ENCODE results near the gene ADCK2.

DNA sequence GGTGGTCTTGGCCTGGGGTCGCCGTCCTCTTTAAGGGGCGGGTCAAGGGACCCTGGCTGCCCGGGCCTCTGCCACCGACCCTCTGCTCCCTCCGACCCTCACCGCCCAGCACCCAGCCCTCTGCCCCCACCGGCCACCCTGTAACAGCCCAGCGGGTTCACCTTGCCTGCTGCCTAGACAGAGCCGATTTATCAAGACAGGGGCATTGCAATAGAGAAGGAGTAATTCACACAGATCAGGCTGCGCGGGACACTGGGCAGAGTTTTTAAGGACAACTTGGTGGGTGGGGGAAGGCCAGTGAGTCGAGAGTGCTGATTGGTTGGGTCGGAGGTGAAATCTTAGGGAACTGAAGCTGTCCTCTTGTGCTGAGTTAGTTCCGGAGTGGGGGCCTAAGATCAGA, 779 bp upstream of the ADCK2 start:
- TF ChIP-seq FOXA3 (CRISPR knock-in tag; conservative IDR thresholded peaks at IDR 0.05 in 1 of 2, IDR thresholded peaks at IDR 0.05 in 1 of 2) (no peak), HCFC1 (IDR thresholded peaks at IDR 0.05; ENCODE audit: low read depth, low read length) (no peak), JUND (IDR thresholded peaks at IDR 0.05; ENCODE audit: borderline replicate concordance, low read depth, low read length) (no peak), JUND (tag; IDR thresholded peaks at IDR 0.05; ENCODE audit: borderline replicate concordance, low read depth, low read length) (no peak), BRD9 (IDR thresholded peaks at IDR 0.05; ENCODE audit: low read depth, partially characterized antibody) (no peak), NONO (IDR thresholded peaks at IDR 0.05; ENCODE audit: low read depth in 2 of 2, low read length in 1 of 2) (no peak), FUS (optimal IDR thresholded peaks at IDR 0.05; ENCODE audit: low read depth, low read length) (no peak)
- TF ChIP-seq, protein P1, sequence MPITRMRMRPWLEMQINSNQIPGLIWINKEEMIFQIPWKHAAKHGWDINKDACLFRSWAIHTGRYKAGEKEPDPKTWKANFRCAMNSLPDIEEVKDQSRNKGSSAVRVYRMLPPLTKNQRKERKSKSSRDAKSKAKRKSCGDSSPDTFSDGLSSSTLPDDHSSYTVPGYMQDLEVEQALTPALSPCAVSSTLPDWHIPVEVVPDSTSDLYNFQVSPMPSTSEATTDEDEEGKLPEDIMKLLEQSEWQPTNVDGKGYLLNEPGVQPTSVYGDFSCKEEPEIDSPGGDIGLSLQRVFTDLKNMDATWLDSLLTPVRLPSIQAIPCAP (CRISPR knock-in tag; IDR thresholded peaks at IDR 0.05; ENCODE audit: borderline replicate concordance): no peak
- TF ChIP-seq, protein P2, sequence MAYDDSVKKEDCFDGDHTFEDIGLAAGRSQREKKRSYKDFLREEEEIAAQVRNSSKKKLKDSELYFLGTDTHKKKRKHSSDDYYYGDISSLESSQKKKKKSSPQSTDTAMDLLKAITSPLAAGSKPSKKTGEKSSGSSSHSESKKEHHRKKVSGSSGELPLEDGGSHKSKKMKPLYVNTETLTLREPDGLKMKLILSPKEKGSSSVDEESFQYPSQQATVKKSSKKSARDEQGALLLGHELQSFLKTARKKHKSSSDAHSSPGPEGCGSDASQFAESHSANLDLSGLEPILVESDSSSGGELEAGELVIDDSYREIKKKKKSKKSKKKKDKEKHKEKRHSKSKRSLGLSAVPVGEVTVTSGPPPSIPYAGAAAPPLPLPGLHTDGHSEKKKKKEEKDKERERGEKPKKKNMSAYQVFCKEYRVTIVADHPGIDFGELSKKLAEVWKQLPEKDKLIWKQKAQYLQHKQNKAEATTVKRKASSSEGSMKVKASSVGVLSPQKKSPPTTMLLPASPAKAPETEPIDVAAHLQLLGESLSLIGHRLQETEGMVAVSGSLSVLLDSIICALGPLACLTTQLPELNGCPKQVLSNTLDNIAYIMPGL (CRISPR knock-in tag; IDR thresholded peaks at IDR 0.05): no peak
